ENCODE data around the gene PDE4D.

DNA sequence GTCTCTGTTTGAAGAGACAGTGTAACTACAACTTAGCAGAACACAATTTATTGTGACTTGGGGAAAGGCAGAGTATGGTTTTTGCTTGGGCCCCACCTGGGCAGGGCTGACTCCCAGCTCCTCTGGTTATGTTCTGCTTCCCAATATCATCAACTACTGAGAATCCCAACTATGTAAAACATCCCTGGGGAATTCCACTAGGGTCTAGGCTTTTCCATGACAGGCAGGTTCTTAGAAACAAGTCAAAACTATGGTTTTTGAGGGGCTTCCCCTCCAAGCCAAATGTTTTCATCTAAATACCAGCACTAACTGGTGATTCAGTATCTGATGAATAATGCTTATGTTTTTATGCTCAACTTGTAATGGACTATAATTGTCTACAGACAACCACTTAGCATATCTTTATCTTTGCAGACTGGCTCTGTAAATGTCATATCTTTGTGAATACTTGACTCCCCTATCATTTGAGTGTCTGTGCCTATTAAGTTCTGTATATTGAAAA, 409.5 kb downstream of the PDE4D start:
- TF ChIP-seq, protein P1, sequence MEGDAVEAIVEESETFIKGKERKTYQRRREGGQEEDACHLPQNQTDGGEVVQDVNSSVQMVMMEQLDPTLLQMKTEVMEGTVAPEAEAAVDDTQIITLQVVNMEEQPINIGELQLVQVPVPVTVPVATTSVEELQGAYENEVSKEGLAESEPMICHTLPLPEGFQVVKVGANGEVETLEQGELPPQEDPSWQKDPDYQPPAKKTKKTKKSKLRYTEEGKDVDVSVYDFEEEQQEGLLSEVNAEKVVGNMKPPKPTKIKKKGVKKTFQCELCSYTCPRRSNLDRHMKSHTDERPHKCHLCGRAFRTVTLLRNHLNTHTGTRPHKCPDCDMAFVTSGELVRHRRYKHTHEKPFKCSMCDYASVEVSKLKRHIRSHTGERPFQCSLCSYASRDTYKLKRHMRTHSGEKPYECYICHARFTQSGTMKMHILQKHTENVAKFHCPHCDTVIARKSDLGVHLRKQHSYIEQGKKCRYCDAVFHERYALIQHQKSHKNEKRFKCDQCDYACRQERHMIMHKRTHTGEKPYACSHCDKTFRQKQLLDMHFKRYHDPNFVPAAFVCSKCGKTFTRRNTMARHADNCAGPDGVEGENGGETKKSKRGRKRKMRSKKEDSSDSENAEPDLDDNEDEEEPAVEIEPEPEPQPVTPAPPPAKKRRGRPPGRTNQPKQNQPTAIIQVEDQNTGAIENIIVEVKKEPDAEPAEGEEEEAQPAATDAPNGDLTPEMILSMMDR (IDR thresholded peaks at IDR 0.05; ENCODE audit: extremely low read depth in 1 of 2, insufficient read depth in 1 of 2, low read depth in 1 of 2, low read length in 2 of 2), result no peak
- TF ChIP-seq POLR2A (IDR thresholded peaks at IDR 0.05; ENCODE audit: low read depth, low read length), result no peak

Measured in endothelial cell of umbilical vein (primary cell).